SJSA1 (cell line): Measurements from ENCODE around the gene CCDC92. TPM values are rescaled to one million over a fixed set of nuclear protein-coding genes. Genes with fewer than 3 reads are reported as not detected.

Source experiments
- DNase-seq, 2 experiments: peaks; one replicate each; pipeline ENCODE4 v3.0.0-alpha.2; 2015 to 2020; ENCODE audit warnings: low spot score in 2 of 2, low read depth in 1 of 2
- H3K27ac ChIP-seq: fragments of 250-450 bp; sonication (Bioruptor Pico); 2 replicates; pipeline ENCODE4 v1.5.1; 2020; ENCODE audit warnings: mild to moderate bottlenecking, moderate library complexity
- H3K27me3 ChIP-seq: fragments of 250-450 bp; sonication (Bioruptor Pico); replicated peaks from 2 replicates; pipeline ENCODE4 v1.5.1; 2020; ENCODE audit warnings: mild to moderate bottlenecking, moderate library complexity
- H3K36me3 ChIP-seq: fragments of 250-450 bp; sonication (Bioruptor Pico); 2 replicates; pipeline ENCODE4 v1.5.1; 2020; ENCODE audit warnings: mild to moderate bottlenecking
- H3K4me1 ChIP-seq: fragments of 250-450 bp; sonication (Bioruptor Pico); replicated peaks from 2 replicates; pipeline ENCODE4 v1.6.1; 2021; ENCODE audit warnings: mild to moderate bottlenecking
- H3K4me3 ChIP-seq: fragments of 250-450 bp; sonication (Bioruptor Pico); 2 replicates; pipeline ENCODE4 v1.5.1; 2020; ENCODE audit warnings: mild to moderate bottlenecking
- H3K9me3 ChIP-seq: fragments of 250-450 bp; sonication (Bioruptor Pico); replicated peaks from 2 replicates; pipeline ENCODE4 v1.5.1; 2020; ENCODE audit warnings: mild to moderate bottlenecking
- total RNA-seq: library from RNA; depleted of rRNA; stranded (reverse); fragments of >200 nt; shearing (Covaris generic); gene quantifications from 2 replicates; pipeline ENCODE4 v1.2.3, GENCODE V29; 2014; rRNA removed

CCDC92 gene
- total RNA-seq, 1 experiment from 2014 or later: 11.9 TPM

DNA sequence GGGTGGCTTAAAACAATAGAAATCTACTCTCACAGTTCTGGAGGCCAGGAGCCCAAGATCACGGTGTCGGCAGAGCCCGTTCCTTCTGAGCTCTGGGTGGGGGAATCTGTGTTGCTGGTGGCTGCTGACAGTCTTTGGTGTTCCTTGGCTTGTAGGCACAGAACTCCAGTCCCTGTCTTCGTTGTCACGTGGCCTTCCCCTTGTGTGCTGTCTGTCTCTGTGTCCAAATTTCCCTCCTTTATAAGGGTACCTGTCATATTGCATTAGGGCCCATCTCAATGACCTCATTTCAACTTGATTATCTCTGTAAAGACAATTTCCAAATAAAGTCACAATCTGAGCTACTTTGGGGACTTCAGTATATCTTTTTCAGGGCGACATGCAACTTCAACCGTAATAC, 81.6 kb downstream of the CCDC92 start:
- no peak for DNase-seq
- H3K27ac ChIP-seq: no peak overlapping the region
- no peaks in the 10 kb centered on the region for H3K4me1 ChIP-seq
- H3K4me3 ChIP-seq: no peak overlapping the region
- no peaks in the 10 kb centered on the region for H3K36me3 ChIP-seq
- 0 out of 2 replicates have a peak, but pooled peaks cover 9% of the 10 kb centered on the region for H3K27me3 ChIP-seq
- H3K9me3 ChIP-seq: no peaks in the 10 kb centered on the region

GRCh38 chr12:123890536-123890902, 82.1 kb downstream of the CCDC92 start:
- Histone ChIP-seq H3K4me3 (no peak overlapping the region), H3K9me3 (no peaks in the 10 kb centered on the region), H3K27me3 (0 out of 2 replicates have a peak, but pooled peaks cover 9% of the 10 kb centered on the region), H3K36me3 (no peaks in the 10 kb centered on the region), H3K27ac (no peak overlapping the region), H3K4me1 (no peaks in the 10 kb centered on the region)
- DNase-seq: no peak

GRCh38 chr12:123889848-123890535, 82.6 kb downstream of the CCDC92 start:
- Histone ChIP-seq H3K27me3 (peaks cover 14% of the 10 kb centered on the region), H3K9me3 (no peaks in the 10 kb centered on the region), H3K36me3 (no peaks in the 10 kb centered on the region), H3K4me3 (no peak overlapping the region), H3K27ac (no peak overlapping the region), H3K4me1 (no peaks in the 10 kb centered on the region)
- no peak for DNase-seq

GRCh38 chr12:123888989-123889388, 83.6 kb downstream of the CCDC92 start:
- Histone ChIP-seq H3K4me3 (no peak overlapping the region), H3K27ac (no peak overlapping the region), H3K36me3 (no peaks in the 10 kb centered on the region), H3K4me1 (no peaks in the 10 kb centered on the region), H3K27me3 (peaks cover 17% of the 10 kb centered on the region), H3K9me3 (no peaks in the 10 kb centered on the region; the same call in 1 of the 2 replicates)
- DNase-seq: no peak

DNA sequence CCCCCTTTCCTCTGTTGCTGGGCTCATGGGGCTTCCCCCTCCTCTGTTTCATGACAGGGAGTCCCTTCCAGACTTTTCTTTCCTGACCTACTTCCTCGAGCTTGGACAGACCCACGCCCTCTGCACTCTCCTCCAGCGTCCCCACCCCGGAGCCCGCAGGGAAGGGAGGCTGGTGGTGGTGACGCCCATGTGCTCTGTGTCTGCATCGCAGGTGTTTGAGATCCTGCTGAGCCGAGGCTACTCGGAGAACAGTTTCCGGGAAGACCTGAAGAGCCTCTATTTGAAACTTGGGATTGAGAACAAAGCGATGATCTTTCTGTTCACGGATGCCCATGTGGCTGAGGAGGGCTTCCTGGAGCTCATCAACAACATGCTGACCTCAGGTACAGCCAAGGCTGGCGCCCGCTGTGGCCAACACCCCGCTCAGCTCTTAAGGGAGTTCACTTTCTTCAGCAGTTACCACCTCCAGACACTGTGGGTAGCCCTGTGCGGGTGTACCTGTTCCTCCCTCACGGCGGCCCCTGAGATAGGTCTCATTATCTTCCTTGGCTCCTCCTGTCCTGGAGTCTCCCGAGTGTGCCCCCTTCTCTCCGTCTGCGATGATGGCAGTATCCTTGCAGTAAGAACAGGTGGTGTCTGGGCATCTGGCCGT, 85.6 kb downstream of the CCDC92 start:
- no peak overlapping the region for H3K4me3 ChIP-seq
- no peaks in the 10 kb centered on the region for H3K4me1 ChIP-seq
- H3K9me3 ChIP-seq: no peaks in the 10 kb centered on the region; the same call in 1 of the 2 replicates
- no peak overlapping the region for H3K27ac ChIP-seq
- no peaks in the 10 kb centered on the region for H3K36me3 ChIP-seq
- no peak for DNase-seq
- H3K27me3 ChIP-seq: peaks cover 17% of the 10 kb centered on the region

DNA sequence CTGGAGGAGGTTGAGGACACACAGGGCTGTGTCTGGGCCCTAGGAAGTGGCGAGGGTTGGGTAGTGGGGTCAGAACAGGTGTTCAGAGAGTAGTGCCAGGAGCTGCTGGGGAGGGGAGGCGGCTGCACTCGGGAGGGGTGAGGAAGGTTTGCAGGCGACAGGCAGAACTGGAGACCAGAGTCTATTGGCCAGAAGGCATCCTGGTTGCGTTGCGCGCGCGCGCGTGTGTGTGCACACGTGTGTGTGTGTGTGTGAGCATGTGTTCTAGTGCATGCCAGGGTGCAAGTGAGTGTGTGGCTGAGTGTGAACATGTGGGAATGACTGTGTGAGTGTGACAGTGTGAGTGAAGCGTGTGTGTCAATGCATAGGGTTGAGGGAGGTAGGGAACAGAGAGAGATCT, 86.4 kb downstream of the CCDC92 start:
- Histone ChIP-seq H3K27me3 (peaks cover 17% of the 10 kb centered on the region), H3K36me3 (no peaks in the 10 kb centered on the region)

More for the DNA sequence above, 86.4 kb downstream of the CCDC92 start:
- no peak for DNase-seq
- H3K27ac ChIP-seq: no peak overlapping the region
- no peak overlapping the region for H3K4me3 ChIP-seq
- no peaks in the 10 kb centered on the region for H3K4me1 ChIP-seq
- no peaks in the 10 kb centered on the region; the same call in 1 of the 2 replicates for H3K9me3 ChIP-seq

Other genes starting within 250 kb of the CCDC92 start
- gene DNAH10, start 210.5 kb downstream of the CCDC92 start, total RNA-seq: 0.19 and 1.00 TPM in 2 replicates
- gene ZNF664, start 384 bp upstream of the CCDC92 start, total RNA-seq: 19.5 and 36.0 TPM in 2 replicates